Thyroid gland (tissue), 4 donors: ENCODE measurements around the gene BGN. TPM values are rescaled to one million over a fixed set of nuclear protein-coding genes. Genes with fewer than 3 reads are reported as not detected.
A peak's percentile ranks its signal among the peaks of the same experiment; 100 is the strongest.

Experiments
- DNase-seq, 2 donors: peaks; one replicate each; pipeline ENCODE4 v3.0.0-alpha.2; 2019
- H3K27ac ChIP-seq, 3 donors: fragments of 200-600 bp; sonication (generic); 1 replicate in 2 of 3; 2 replicates in 1 of 3; pipeline ENCODE4 v1.5.1; 2016 to 2019; ENCODE audit warnings: mild to moderate bottlenecking in 1 of 3, moderate library complexity in 1 of 3
- H3K27me3 ChIP-seq: fragments of 200-600 bp; sonication (generic); one replicate; pipeline ENCODE4 v1.5.1; 2019
- H3K36me3 ChIP-seq, 2 donors: fragments of 200-600 bp; sonication (generic); one replicate each; pipeline ENCODE4 v1.5.1; 2016 to 2019
- H3K4me1 ChIP-seq, 2 donors: fragments of 200-600 bp; sonication (generic); one replicate each; pipeline ENCODE4 v1.5.1; 2017 to 2019
- H3K4me3 ChIP-seq, 3 donors: fragments of 200-600 bp; sonication (generic); replicated peaks in 1 of 3; 1 replicate in 2 of 3; 2 replicates in 1 of 3; pipeline ENCODE4 v1.5.1; 2016; ENCODE audit warnings: mild to moderate bottlenecking in 1 of 3
- H3K9me3 ChIP-seq: fragments of 200-600 bp; sonication (generic); one replicate; pipeline ENCODE4 v1.5.1; 2017
- POLR2A ChIP-seq, 2 donors: fragments of 450-650 bp; IDR thresholded peaks; one replicate each; pipeline ENCODE4 v1.6.1; 2017; ENCODE audit warnings: antibody characterized with exemption in 2 of 2, mild to moderate bottlenecking in 2 of 2, moderate library complexity in 1 of 2
- WGBS, 2 donors: methylation state at CpG; one replicate each; pipeline ENCODE4 v1.1.5; 2017; 5-methylcytosine and 5-hydroxymethylcytosine counted together
- intact Hi-C: fragments of 100-400 bp; cut with DNase I; formaldehyde crosslinking; loops from one replicate; pipeline ENCODE4 v1.15.1; 2023
- total RNA-seq, 4 donors: library from RNA; depleted of rRNA; stranded (reverse); fragments of >200 nt; gene quantifications; one replicate each; pipeline ENCODE4 v1.2.3, GENCODE V29; 2016
- TF ChIP-seq, protein P1 (sequence below), 6 experiments: fragments of 200-600 bp in 3 of 6; fragments of 450-650 bp in 3 of 6; sonication (generic) in 3 of 6; IDR thresholded peaks; one replicate each; pipeline ENCODE4 v1.5.1; 2016 to 2019; ENCODE audit warnings: antibody characterized with exemption in 6 of 6, mild to moderate bottlenecking in 2 of 6, inconsistent platforms in 1 of 6, moderate library complexity in 1 of 6

BGN gene
- total RNA-seq, result 10 to 100 TPM; 51.0 to 84.0 (median 68.6) TPM

GRCh38 chrX:153494541-153495361 lies at the start of gene BGN:
BGN (plus strand) TSS chrX:153494980; CDS start chrX:153504632, 9,652 bp downstream.
- peak within 1 kb of the TSS in 2 of 3 donors; percentile 38 to 45 for H3K27ac ChIP-seq
- H3K9me3 ChIP-seq, result no peaks in the 10 kb centered on the region
- H3K4me1 ChIP-seq, result peaks cover 0 to 4% of the 10 kb centered on the region in 2 donors
- no peaks in the 10 kb centered on the region for H3K36me3 ChIP-seq
- WGBS, 2 donors, result 20 to 30% methylated on average over 6 to 12 of the region's 41 CpGs
- intact Hi-C loops, result no loop called here
- peak; percentile 75 to 76 for DNase-seq
- TF ChIP-seq POLR2A (IDR thresholded peaks at IDR 0.05), result no peak
- TF ChIP-seq, protein P1, sequence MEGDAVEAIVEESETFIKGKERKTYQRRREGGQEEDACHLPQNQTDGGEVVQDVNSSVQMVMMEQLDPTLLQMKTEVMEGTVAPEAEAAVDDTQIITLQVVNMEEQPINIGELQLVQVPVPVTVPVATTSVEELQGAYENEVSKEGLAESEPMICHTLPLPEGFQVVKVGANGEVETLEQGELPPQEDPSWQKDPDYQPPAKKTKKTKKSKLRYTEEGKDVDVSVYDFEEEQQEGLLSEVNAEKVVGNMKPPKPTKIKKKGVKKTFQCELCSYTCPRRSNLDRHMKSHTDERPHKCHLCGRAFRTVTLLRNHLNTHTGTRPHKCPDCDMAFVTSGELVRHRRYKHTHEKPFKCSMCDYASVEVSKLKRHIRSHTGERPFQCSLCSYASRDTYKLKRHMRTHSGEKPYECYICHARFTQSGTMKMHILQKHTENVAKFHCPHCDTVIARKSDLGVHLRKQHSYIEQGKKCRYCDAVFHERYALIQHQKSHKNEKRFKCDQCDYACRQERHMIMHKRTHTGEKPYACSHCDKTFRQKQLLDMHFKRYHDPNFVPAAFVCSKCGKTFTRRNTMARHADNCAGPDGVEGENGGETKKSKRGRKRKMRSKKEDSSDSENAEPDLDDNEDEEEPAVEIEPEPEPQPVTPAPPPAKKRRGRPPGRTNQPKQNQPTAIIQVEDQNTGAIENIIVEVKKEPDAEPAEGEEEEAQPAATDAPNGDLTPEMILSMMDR (IDR thresholded peaks at IDR 0.05), result peak in 3 of 6 experiments; percentile 16 to 34 (median 25)
- H3K27me3 ChIP-seq, result no peaks in the 10 kb centered on the region
- H3K4me3 ChIP-seq, result peak within 1 kb of the TSS in 1 of 3 donors; percentile 15

GRCh38 chrX:153445106-153445855 lies 49.5 kb upstream of the BGN start:
- DNase-seq, result no peak
- H3K27ac ChIP-seq, result no peak overlapping the region
- intact Hi-C loops, result no loop called here
- TF ChIP-seq POLR2A (IDR thresholded peaks at IDR 0.05), result no peak
- TF ChIP-seq, protein P1 (IDR thresholded peaks at IDR 0.05), result no peak
- no peaks in the 10 kb centered on the region for H3K4me1 ChIP-seq
- no peaks in the 10 kb centered on the region for H3K9me3 ChIP-seq
- H3K27me3 ChIP-seq, result no peaks in the 10 kb centered on the region
- 95 to 100% methylated on average over 2 to 7 of the region's 35 CpGs for WGBS, 2 donors
- no peak overlapping the region for H3K4me3 ChIP-seq
- H3K36me3 ChIP-seq, result no peaks in the 10 kb centered on the region

- intact Hi-C loops, result no loop called here
- no peak for DNase-seq
- 93 to 95% methylated on average over 3 to 17 of the region's 30 CpGs for WGBS, 2 donors
Measured at GRCh38 chrX:153445856-153446635, 48.7 kb upstream of the BGN start, which contains the start of gene TREX2. TREX2 (minus strand) TSS chrX:153446056; CDS start chrX:153445430, 626 bp downstream.

GRCh38 chrX:153446636-153446936 lies 48.2 kb upstream of the BGN start:
- DNase-seq, result no peak
- no peaks in the 10 kb centered on the region for H3K4me1 ChIP-seq
- no peak for TF ChIP-seq POLR2A (IDR thresholded peaks at IDR 0.05)
- TF ChIP-seq, protein P1 (IDR thresholded peaks at IDR 0.05), result no peak
- H3K36me3 ChIP-seq, result no peaks in the 10 kb centered on the region
- no peak overlapping the region for H3K4me3 ChIP-seq
- H3K27me3 ChIP-seq, result no peaks in the 10 kb centered on the region
- WGBS, 2 donors, result 76% methylated on average over 7 of the region's 10 CpGs; no CpG with 5 or more reads in 1 of the 2 donors
- intact Hi-C loops, result no loop called here
- H3K9me3 ChIP-seq, result no peaks in the 10 kb centered on the region
- H3K27ac ChIP-seq, result no peak overlapping the region

More at GRCh38 chrX:153445856-153446635, 48.7 kb upstream of the BGN start, which contains the start of gene TREX2:
- Histone ChIP-seq H3K9me3 (no peaks in the 10 kb centered on the region), H3K36me3 (no peaks in the 10 kb centered on the region), H3K27me3 (no peaks in the 10 kb centered on the region), H3K4me3 (no peak within 1 kb of the TSS), H3K27ac (no peak within 1 kb of the TSS), H3K4me1 (no peaks in the 10 kb centered on the region)
- TF ChIP-seq, protein P1 (IDR thresholded peaks at IDR 0.05), result no peak
- TF ChIP-seq POLR2A (IDR thresholded peaks at IDR 0.05), result no peak
